ENCODE data around the gene ERCC2.
A peak's percentile ranks its signal among the peaks of the same experiment; 100 is the strongest.

ERCC2 gene

DNA sequence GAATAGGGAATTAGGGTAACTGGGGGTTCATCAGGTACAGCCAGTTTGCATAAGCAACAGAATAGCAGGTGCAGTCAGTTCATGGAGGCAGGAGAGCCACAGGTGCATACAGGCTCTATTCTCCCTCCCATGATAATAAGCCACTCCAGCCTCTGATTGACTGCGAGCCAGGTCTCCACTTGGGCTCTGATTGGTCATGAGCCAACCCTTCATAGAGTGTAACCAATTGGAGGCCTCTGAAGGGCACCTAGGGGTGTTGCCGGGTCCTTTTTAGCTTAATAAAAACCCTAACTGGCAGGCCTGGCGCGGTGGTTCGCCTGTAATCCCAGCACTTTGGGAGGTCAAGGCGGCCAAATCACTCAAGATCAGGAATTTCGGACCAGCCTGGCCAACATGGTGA is 39.0 kb downstream of the ERCC2 start:
- H3K4me3 ChIP-seq (ENCODE audit: low read length): no peak overlapping the region
- DNase-seq (ENCODE audit: low read depth): no peak
- TF ChIP-seq, protein P1, sequence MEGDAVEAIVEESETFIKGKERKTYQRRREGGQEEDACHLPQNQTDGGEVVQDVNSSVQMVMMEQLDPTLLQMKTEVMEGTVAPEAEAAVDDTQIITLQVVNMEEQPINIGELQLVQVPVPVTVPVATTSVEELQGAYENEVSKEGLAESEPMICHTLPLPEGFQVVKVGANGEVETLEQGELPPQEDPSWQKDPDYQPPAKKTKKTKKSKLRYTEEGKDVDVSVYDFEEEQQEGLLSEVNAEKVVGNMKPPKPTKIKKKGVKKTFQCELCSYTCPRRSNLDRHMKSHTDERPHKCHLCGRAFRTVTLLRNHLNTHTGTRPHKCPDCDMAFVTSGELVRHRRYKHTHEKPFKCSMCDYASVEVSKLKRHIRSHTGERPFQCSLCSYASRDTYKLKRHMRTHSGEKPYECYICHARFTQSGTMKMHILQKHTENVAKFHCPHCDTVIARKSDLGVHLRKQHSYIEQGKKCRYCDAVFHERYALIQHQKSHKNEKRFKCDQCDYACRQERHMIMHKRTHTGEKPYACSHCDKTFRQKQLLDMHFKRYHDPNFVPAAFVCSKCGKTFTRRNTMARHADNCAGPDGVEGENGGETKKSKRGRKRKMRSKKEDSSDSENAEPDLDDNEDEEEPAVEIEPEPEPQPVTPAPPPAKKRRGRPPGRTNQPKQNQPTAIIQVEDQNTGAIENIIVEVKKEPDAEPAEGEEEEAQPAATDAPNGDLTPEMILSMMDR (conservative IDR thresholded peaks at IDR 0.05; ENCODE audit: low read length): no peak

DNA sequence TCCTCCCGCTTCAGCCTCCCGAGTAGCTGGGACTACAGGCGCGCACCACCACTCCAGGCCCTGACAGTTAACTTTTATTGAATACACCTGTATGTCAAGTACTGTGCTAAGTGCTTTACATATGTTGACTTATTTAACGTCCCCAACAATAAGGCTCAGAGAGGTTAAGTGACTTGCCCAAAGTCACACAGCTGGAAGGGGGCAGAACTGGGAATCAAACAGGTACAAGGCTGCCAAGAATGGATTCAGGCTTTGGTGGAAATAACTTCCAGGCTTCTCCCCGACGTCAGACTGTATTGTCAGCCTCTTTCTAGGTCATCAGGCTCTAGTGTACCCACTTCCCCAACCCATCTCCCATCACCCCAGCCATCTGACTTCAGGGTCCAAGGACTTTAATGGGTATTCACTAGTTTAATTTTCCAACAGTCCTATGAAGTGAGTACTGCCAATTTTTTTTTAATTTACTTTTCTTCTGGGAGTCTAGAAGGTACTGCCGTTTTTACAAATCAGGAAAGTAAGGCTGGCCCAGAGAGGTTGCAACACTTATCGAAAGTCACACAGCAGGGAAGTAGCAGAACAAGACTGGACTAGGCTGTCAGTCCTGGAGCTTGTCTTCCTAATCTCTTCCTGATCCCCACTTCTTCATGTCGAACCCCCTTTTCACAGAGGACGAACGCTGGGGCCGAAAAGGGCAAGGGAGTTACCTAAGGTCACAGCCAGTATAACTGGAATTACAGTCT is 42.8 kb downstream of the ERCC2 start:
- no peak for DNase-seq (ENCODE audit: low read depth)
- no peak overlapping the region for H3K4me3 ChIP-seq (ENCODE audit: low read length)
- TF ChIP-seq, protein P1 (conservative IDR thresholded peaks at IDR 0.05; ENCODE audit: low read length): no peak

DNA sequence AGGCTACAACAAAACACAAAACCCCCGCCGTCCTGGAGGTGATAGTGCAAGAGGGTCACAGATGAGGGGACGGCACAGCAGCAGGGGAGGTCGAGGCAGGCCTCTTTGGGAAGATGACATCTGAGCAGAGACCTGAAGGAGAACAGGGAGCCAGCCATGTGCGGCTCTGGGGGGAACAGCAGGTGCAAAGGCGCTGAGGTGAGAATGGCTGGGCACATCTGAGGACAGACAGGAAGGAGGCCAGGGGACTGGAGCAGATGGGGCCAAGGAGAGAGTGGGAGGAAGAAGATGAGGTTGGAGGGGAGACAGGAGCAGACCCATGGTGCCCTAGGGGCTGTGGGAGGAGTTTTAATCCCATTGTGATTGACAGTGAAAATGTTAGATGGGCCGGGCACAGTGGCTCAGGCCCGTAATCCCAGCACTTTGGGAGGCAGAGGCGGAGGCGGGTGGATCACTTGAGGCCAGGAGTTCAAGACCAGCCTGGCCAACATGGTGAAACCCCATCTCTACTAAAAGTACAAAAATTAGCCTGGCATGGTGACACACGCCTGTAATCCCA is 45.9 kb downstream of the ERCC2 start:
- H3K4me3 ChIP-seq (ENCODE audit: low read length): no peak overlapping the region
- no peak for DNase-seq (ENCODE audit: low read depth)
- TF ChIP-seq, protein P1 (conservative IDR thresholded peaks at IDR 0.05; ENCODE audit: low read length): no peak

DNA sequence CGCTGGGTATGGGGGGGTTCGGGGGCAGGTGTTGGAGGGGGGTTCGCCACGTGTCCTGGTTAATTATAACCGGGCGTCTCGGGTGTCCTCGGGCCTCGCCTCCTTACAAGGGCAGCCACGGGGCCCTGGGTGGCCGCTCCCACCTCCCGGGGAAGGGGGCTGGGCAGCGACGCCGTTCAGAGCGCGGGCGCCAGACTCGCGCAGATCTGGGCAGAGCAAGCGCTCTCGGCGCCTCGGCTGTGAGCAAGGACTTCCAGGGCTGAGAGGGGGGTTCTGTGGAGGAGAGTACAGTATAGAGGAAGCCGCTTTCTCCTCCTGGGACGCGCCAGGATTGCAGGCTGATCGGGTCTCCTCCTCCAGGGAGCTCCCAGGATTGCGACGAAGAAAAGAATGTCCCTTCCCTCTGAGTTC is 46.7 kb downstream of the ERCC2 start:
- TF ChIP-seq, protein P1 (conservative IDR thresholded peaks at IDR 0.05; ENCODE audit: low read length): no peak
- DNase-seq (ENCODE audit: low read depth): no peak
- H3K4me3 ChIP-seq (ENCODE audit: low read length): peak overlapping the region; percentile 22; the same call in 1 of the 2 replicates

DNA sequence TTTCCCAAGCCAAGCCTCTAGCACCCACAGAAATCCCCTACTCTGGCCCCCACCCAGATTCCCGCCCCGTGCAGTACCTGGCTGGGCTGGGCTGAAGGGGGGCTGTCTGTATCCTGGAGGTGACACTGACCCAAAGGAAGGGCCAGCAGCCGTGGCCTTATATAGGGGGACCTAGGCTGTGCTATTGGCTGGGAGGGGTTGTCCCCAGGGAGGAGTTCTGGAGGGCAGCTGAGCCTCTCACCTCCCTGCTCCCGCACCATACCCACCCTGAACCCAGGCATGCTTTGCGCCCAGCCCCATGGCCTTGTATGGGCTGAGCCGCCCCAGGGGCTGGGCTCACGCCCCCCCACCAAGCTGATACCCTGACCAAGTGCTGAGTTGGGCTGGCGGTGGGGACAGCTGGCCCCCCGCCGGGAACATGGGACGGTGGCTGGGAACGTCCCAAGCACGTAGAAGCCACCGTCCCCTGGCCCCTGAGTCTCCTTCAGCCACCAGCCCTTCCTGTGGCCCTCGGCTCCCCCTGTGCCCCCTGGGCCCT is 47.6 kb downstream of the ERCC2 start, which contains the start of gene CKM:
Gene CKM, minus strand, starts transcription at position 132 of the 538 bp plus-strand sequence. CDS start 3,162 bp downstream, outside the sequence.
- H3K4me3 ChIP-seq (ENCODE audit: low read length): peak within 1 kb of the TSS; percentile 22; the same call in 1 of the 2 replicates

DNA sequence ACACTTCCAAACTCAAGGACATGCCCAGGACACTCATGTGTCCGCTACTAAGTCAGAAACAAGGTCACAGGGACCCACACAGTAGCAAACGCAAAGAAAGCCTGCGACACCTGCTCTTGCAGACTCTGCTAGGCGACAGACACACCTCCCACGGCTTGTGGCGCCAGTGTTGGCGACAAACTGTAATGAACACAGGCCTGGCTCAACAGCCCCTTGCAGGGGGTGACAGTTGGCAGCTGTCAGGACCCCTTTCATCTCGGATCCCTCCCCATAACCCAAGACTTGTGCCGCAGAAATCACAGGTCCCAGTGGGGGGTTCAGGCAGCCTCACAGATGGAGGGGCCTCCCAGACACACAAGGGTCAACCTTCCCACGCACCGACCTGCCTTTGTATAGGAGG is 48.1 kb downstream of the ERCC2 start:
- no peak for DNase-seq (ENCODE audit: low read depth)
- no peak overlapping the region for H3K4me3 ChIP-seq (ENCODE audit: low read length)
- TF ChIP-seq, protein P1 (conservative IDR thresholded peaks at IDR 0.05; ENCODE audit: low read length): no peak

More for the DNA sequence above, 47.6 kb downstream of the ERCC2 start, which contains the start of gene CKM:
- TF ChIP-seq, protein P1 (conservative IDR thresholded peaks at IDR 0.05; ENCODE audit: low read length): no peak
- DNase-seq (ENCODE audit: low read depth): no peak

Data from AG10803 (cell line).